GM04503 (cell line): ENCODE data around the gene UBXN2A.

Experiments
- DNase-seq: peaks from one replicate; pipeline ENCODE4 v3.0.0-alpha.2; 2012; ENCODE audit warnings: low read depth

UBXN2A gene, protein sequence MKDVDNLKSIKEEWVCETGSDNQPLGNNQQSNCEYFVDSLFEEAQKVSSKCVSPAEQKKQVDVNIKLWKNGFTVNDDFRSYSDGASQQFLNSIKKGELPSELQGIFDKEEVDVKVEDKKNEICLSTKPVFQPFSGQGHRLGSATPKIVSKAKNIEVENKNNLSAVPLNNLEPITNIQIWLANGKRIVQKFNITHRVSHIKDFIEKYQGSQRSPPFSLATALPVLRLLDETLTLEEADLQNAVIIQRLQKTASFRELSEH

DNA sequence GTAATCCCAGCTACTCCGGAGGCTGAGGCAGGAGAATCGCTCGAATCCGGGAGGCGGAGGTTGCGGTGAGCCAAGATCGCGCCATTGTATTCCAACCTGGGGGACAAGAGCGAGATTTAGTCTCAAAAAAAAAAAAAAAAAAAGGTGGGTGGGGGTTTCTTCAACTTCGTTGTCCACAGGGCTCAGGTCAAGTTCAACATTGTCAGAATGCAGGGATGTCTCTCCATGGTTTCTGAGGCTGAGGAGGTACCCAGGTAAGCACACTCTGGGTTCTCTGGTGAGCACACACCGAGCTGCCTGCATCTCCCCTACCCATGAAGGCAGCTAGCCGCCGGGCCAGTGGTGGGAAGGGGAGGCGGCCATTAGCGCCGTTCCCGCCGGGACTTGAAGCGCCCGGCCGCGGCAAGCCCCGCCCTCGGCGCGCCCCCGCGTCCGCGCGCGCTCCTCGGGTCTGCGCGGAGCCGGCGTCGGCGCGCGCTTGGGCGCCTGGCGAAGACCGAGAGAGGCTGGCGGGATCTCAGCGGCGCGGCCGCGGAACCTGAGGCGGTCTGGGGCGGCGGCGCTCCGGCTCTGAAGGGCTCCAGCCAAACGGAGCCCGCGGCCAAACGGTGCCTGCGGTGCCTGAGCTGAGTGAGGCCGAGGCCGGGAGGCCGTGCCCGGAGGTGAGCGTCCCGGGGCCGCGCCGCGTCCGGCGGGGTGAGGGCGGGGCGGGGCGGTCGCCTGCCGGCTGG lies at the start of gene UBXN2A:
UBXN2A (plus strand) TSS at position 477 of the 731 bp plus-strand sequence. CDS start 17,852 bp downstream, outside the sequence.
- DNase-seq = no peak

DNA sequence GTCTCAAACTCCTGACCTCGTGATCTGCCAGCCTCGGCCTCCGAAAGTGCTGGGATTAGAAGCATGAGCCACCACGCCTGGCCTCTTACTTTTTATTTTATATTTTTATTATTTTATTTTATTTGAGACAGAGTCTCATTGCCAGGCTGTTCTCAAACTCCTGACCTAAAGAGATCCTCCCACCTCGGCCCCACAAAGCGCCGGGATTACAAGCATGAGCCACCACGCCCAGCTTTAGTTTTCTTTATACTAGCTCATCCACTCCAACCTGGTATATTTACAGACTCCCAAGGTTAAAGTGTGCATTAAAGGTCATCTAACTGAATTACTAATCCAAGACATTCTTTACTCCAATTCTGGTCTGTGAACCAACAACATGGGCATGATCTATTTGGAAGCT lies 40.1 kb upstream of the UBXN2A start:
- no peak for DNase-seq

DNA sequence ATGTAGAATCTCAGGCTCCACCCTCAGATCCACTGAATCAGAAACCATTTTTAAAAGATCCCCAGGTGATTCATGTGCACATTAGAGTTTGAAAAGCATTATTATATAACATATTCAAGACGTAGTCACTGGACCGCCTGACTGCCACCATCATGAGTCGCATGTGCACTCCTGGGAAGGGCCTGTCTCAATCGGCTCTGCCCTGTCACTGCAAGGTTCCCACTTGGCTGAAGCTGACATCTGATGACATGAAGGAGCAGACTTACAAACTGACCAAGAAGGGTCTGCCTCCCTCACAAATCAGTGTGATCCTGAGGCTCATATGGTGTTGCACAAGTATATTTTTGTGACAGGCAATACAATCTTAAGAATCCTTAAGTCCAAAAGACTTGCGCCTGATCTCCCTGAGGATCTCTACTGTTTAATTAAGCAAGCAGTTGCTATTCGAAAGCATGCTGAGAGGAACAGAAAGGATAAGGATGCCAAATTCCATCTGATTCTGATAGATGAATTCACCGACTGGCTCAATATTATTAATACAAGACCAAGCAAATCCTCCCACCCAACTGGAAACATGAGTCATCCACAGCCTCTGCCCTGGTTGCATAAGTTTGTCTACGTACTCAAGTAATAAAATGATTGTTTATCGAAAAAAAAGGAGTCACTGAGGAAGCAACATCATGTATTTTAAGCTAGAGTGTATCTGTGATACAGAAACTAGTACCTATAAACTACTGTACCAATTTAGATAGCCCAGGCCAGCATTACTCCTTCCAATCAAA lies 39.5 kb upstream of the UBXN2A start:
- DNase-seq = peak; percentile 58

DNA sequence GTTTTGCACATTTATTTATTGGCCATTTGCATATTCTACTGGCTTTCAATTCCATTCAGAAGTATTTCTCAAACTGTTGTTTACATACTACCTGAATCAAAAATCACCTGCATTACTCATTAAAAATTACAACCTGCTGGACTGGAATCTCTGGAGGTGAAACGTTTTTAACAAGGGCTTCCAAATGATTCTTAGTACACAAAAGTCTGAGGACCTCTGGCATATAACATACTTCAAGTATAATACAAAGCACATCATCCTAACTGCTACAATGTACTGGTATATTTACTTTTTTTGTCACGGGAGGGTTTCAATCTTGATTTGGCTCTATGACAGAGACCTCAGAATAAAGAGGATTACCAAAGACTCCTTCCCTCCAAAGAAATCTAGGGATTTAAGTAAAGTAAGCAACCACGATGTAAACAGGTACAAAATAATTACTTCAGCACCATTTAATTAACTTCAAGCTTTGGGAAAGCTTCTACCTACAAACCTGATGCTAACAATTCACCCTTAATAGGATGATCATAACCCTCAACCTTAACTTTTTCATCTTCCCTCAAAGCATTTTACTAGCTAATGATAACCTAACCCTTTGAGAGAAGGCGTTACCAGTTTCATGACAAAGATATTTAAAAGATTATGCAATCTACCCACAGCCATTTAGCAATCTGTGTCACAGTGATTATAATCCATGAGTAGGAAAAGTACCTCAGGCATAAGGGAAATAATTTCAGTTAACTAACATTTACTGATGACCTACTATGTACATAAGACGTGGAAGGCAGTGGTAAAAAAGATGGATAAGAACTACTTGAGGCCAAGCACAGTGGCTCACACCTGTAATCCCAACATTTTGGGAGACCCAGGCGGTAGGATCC lies 38.1 kb upstream of the UBXN2A start:
- DNase-seq = peak; percentile 57

DNA sequence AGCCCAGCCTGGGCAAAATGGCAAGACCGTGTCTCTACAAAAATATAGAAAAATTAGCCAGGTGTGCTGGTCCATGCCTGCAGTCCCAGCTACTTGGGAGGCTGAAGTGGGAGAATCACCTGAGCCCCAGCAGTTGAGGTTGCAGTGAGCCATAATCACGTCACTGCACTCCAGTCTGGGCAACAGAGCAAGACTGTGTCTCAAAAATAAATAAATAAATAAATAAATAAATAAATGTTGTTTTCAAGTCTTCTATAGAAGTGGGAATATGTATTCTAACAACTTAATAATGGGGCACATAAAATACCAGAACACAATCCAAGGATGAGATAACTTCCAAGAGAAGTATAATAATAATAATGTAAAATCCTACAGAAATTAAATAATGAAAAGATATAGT lies 37.2 kb upstream of the UBXN2A start:
- no peak for DNase-seq

DNA sequence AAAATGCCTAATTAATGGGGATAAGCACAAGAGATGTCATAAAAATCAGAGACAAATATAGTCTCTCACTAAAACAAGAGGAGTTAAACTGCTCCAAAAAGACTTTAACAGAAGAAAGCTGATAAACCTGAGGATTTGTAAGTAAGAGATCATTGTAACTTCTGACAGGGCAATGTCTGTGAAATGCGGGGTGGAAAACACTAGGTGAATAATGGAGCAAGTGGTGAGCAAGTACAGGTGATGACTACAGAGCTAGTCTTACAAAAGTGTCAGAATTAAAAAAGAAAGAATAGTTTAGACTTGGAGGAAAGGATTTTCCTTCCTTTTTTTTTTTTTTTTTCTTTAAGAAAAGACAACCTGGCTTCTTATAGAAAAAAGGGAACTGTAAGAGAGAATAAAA lies 36.0 kb upstream of the UBXN2A start:
- DNase-seq = no peak

GRCh38 chr2:23904692-23905091 lies 35.6 kb upstream of the UBXN2A start:
- DNase-seq = peak; percentile 48

DNA sequence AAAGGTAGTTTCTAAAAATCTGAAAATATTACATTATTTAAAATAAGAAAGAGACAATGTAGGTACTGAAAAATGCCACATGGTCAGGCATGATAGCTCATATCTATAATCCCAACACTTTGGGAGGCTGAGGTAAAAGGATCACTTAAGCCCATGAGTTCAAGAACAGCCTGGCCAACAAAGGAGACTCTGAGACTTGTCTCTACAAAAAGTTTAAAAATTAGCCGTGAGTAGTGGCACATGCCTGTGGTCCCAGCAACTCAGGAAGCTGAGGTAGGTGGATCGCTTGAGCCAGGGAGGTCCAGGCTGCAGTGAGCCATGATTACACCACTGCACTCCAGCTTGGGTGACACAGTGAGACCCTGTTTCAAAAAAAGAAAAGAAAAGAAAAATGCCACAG lies 35.1 kb upstream of the UBXN2A start:
- DNase-seq = no peak

DNA sequence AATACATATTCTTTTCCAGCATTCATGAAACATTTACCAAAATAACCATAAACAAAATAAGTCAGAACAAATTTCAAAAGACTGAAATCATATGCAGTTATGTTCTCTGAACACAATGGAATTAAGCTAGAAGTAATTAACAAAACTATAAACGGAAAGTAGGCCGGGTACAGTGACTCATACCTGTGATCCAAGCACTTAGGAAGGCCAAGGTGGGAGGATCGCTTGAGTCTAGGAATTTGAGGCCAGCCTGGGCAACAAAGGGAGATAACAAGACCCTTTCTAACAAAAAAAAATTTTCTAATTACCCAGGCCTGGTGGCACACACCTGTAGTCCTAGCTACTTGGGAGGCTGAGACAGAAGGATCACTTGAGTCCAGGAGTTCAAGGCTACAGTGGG lies 28.2 kb upstream of the UBXN2A start:
- DNase-seq = no peak

GRCh38 chr2:23915327-23915726 lies 24.9 kb upstream of the UBXN2A start:
- no peak for DNase-seq

DNA sequence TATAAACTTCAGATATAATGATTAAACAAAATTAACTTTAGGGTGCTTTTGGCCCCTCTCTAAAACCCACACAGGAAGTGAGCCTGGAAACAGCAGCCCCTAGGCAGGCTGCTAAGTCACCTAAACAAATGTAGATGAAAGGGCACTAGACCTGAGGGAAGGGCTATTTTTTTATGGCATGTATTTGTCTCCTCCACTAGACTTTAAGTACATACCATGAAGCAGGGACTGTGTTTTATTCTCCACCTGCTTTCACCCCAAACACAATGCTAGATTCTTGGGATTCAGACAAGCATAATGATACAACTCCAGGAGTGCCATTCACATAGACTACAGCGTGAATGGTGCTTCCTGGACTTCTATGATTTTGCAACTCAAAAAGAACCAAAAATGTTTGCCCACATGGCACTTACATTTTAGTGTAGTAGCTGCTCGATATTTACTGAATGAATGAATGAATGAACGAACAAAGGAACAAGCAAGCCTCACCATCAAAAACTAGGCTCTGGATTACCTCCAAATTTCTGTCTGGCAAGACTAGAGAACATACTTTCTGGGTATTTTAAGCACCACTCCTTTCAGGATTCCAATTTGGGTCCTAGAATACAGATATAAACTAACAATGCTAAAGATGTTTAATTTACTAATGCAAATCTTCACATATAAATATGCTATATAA lies 23.4 kb upstream of the UBXN2A start:
- DNase-seq = no peak

GRCh38 chr2:23918837-23919489 lies 21.3 kb upstream of the UBXN2A start:
- DNase-seq = no peak

DNA sequence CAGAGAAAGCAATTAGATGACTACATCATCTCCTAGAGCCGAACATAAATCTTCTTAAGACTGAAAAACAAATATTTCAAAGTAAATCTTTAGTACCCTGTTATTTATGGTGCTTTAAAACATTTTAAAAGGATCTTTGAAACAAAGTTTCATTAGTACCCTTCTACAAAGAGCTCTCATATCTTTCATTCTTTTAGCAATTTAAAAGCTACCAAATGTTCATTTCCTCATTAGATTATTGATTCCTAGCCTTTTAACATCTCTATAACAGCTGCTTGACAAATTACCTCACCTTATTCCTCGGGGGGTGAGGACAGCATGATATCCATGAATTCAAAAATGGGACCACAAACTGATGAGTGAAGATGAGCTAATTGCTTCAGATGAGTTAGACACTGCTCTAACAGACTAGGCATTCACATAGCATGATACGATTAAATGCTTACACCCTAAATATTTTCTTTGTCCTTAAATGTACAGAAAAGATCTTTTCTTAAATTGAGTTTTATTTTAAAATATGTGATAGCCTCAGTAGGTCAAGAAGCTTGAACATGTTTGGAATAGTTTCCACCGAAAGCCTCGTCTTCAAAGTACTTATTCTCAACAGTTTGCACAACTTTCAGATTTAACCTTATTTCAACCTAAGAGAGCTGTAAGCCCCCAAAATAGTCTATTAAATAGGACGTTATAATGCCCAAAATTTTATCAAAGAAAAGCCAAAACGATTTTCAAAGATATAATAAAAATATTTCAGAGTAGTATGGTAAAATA lies 15.5 kb upstream of the UBXN2A start:
- DNase-seq = no peak

GRCh38 chr2:23925702-23926289 lies 14.5 kb upstream of the UBXN2A start:
- DNase-seq = no peak

DNA sequence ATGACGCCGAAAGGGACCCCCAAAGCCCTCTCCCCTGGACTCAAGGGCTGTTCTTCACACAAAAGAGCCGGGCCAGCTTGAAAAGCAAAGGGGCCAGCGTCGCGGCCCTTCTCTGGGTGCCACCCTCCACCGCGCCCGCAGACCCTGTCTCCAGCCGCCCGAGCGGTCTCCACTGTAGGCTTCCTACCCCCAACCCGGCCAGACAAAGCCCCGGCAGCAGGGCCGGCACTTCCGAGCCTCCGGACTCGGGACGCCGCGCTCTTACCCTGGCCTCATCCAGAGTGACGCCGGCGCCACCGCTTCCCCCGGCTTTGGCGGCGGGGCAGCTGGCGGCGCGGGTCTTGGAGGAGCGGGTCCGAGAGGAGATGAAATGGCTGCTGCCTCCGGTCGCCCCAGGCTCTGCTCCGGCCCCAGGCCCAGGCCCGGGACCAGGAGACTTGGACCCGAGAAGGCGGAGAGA lies 13.9 kb upstream of the UBXN2A start:
- DNase-seq = no peak

DNA sequence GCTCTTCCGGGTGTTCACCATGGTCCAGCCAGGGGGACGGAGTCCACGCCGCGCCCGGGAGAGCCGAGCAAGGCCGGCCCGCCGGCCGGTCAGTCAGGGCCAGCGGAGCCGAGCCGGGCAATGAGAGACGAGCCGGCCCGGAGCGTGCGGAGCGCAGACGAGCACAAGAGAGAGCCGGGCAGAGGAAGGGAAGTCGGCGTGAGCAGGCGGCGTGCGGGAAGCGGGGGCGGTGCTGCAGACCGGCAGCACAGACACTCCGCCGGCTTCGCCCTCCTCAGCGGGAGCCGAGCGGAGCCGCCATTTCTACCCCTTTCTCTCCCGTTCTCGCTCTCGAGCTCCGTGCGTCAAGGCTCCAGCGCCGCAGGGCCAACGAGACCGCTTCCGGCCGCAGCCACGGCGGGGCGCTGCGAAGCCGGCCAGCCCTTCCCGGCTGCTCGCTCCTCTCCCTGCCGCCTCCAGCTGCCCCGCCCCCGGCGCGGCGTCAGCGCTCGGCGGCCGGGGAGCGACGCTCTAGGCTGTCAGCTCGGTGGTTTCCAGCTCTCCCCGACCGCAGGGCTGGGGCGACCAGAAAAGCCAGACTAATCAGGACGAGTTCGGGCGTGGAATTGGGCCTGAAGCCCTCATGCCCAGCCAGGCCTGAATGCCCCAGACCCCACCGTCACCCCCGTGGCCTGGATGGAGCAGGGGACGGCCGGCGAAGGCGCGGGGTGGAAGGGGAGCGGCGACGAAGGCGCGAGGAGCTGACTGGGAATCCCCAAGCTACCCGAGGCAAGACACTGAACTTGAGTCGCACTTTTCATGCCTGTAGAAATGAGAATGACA lies 13.3 kb upstream of the UBXN2A start, which contains the start of gene ATAD2B:
ATAD2B (minus strand) TSS at position 374 of the 822 bp plus-strand sequence; CDS start at position 21, 353 bp downstream.
- DNase-seq = peak; percentile 55

- no peak for DNase-seq
Observed at GRCh38 chr2:23934259-23934658, 6.0 kb upstream of the UBXN2A start.
